ENCODE measurements around the gene TRAPPC6A. TPM values are rescaled to one million over a fixed set of nuclear protein-coding genes. Genes with fewer than 3 reads are reported as not detected.
A peak's percentile ranks its signal among the peaks of the same experiment; 100 is the strongest.

The TRAPPC6A gene
- total and polyA plus RNA-seq, 2 of the 13 experiments (the other 11 are each of a cell fraction or from before 2014, with no cell fraction given), result 6.5 to 21.0 TPM

DNA sequence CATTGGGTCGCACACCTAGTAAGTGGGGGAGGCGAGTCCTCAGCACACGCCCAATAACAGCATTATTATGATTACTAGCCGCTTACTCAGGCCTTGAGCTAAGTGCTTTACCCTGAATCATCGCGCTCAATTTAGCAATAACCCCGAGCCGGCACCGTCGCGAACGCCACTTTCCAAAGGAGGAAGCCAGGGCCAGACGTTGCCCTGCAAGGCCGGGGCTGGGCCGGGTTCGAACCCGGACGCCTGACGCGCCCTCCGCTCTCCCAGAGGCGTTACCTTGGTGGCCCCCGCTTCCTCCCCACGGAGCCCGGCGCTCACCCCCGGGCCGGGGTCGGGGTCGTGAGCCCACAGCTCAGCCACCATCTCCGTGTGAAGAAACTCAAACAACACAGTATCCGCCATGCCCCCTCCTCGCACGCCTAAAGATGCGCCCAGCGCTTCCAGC is at the start of gene TRAPPC6A (continued):
- TF ChIP-seq, protein P1, sequence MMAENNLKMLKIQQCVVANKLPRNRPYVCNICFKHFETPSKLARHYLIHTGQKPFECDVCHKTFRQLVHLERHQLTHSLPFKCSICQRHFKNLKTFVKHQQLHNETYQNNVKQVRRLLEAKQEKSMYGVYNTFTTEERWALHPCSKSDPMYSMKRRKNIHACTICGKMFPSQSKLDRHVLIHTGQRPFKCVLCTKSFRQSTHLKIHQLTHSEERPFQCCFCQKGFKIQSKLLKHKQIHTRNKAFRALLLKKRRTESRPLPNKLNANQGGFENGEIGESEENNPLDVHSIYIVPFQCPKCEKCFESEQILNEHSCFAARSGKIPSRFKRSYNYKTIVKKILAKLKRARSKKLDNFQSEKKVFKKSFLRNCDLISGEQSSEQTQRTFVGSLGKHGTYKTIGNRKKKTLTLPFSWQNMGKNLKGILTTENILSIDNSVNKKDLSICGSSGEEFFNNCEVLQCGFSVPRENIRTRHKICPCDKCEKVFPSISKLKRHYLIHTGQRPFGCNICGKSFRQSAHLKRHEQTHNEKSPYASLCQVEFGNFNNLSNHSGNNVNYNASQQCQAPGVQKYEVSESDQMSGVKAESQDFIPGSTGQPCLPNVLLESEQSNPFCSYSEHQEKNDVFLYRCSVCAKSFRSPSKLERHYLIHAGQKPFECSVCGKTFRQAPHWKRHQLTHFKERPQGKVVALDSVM (CRISPR knock-in tag; IDR thresholded peaks at IDR 0.05), result no peak; the same call in 1 of the 2 replicates
- TF ChIP-seq RARA (CRISPR knock-in tag; IDR thresholded peaks at IDR 0.05) (no peak), ZNF430 (CRISPR knock-in tag; IDR thresholded peaks at IDR 0.05) (peak; percentile 86), ZFP41 (CRISPR knock-in tag; IDR thresholded peaks at IDR 0.05; ENCODE audit: borderline replicate concordance) (no peak), SP4 (CRISPR knock-in tag; IDR thresholded peaks at IDR 0.05) (no peak), ZNF556 (CRISPR knock-in tag; IDR thresholded peaks at IDR 0.05; ENCODE audit: borderline replicate concordance) (no peak), ZFAT (CRISPR knock-in tag; conservative IDR thresholded peaks at IDR 0.05) (no peak), ZBTB1 (CRISPR knock-in tag; IDR thresholded peaks at IDR 0.05; ENCODE audit: borderline replicate concordance) (no peak), ZNF264 (CRISPR knock-in tag; IDR thresholded peaks at IDR 0.05) (no peak), ZNF550 (CRISPR knock-in tag; IDR thresholded peaks at IDR 0.05; ENCODE audit: borderline replicate concordance) (no peak), PAX8 (CRISPR knock-in tag; IDR thresholded peaks at IDR 0.05; ENCODE audit: borderline replicate concordance) (no peak), SMAD9 (CRISPR knock-in tag; IDR thresholded peaks at IDR 0.05) (no peak), ZNF7 (CRISPR knock-in tag; IDR thresholded peaks at IDR 0.05) (no peak), ZNF891 (CRISPR knock-in tag; IDR thresholded peaks at IDR 0.05) (no peak), PCBP2 (optimal IDR thresholded peaks at IDR 0.05; ENCODE audit: low read depth, low read length, poor library complexity, severe bottlenecking) (no peak), ZNF207 (IDR thresholded peaks at IDR 0.05; ENCODE audit: borderline replicate concordance) (no peak), ATAD3A (CRISPR knock-in tag; IDR thresholded peaks at IDR 0.05) (no peak), KDM4B (CRISPR knock-in tag; IDR thresholded peaks at IDR 0.05) (no peak), TCF7L2 (IDR thresholded peaks at IDR 0.05; ENCODE audit: low read depth, low read length) (no peak), ZMYM3 (CRISPR knock-in tag; IDR thresholded peaks at IDR 0.05) (no peak)
- TF ChIP-seq, protein P2, sequence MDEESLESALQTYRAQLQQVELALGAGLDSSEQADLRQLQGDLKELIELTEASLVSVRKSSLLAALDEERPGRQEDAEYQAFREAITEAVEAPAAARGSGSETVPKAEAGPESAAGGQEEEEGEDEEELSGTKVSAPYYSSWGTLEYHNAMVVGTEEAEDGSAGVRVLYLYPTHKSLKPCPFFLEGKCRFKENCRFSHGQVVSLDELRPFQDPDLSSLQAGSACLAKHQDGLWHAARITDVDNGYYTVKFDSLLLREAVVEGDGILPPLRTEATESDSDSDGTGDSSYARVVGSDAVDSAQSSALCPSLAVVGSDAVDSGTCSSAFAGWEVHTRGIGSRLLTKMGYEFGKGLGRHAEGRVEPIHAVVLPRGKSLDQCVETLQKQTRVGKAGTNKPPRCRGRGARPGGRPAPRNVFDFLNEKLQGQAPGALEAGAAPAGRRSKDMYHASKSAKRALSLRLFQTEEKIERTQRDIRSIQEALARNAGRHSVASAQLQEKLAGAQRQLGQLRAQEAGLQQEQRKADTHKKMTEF (CRISPR knock-in tag; IDR thresholded peaks at IDR 0.05), result 0 out of 2 replicates have a peak, but pooled peaks have one; percentile 51
- TF ChIP-seq, protein P3, sequence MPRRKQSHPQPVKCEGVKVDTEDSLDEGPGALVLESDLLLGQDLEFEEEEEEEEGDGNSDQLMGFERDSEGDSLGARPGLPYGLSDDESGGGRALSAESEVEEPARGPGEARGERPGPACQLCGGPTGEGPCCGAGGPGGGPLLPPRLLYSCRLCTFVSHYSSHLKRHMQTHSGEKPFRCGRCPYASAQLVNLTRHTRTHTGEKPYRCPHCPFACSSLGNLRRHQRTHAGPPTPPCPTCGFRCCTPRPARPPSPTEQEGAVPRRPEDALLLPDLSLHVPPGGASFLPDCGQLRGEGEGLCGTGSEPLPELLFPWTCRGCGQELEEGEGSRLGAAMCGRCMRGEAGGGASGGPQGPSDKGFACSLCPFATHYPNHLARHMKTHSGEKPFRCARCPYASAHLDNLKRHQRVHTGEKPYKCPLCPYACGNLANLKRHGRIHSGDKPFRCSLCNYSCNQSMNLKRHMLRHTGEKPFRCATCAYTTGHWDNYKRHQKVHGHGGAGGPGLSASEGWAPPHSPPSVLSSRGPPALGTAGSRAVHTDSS (CRISPR knock-in tag; conservative IDR thresholded peaks at IDR 0.05), result no peak
- TF ChIP-seq, protein P4, sequence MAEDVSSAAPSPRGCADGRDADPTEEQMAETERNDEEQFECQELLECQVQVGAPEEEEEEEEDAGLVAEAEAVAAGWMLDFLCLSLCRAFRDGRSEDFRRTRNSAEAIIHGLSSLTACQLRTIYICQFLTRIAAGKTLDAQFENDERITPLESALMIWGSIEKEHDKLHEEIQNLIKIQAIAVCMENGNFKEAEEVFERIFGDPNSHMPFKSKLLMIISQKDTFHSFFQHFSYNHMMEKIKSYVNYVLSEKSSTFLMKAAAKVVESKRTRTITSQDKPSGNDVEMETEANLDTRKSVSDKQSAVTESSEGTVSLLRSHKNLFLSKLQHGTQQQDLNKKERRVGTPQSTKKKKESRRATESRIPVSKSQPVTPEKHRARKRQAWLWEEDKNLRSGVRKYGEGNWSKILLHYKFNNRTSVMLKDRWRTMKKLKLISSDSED (CRISPR knock-in tag; IDR thresholded peaks at IDR 0.05), result no peak
- TF ChIP-seq, protein P5, sequence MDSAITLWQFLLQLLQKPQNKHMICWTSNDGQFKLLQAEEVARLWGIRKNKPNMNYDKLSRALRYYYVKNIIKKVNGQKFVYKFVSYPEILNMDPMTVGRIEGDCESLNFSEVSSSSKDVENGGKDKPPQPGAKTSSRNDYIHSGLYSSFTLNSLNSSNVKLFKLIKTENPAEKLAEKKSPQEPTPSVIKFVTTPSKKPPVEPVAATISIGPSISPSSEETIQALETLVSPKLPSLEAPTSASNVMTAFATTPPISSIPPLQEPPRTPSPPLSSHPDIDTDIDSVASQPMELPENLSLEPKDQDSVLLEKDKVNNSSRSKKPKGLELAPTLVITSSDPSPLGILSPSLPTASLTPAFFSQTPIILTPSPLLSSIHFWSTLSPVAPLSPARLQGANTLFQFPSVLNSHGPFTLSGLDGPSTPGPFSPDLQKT (CRISPR knock-in tag; IDR thresholded peaks at IDR 0.05; ENCODE audit: borderline replicate concordance), result no peak

Data from HepG2 (cell line).